Measurements from ENCODE around the gene TSGA10IP. TPM values are rescaled to one million over a fixed set of nuclear protein-coding genes. Genes with fewer than 3 reads are reported as not detected.

TSGA10IP gene
- not detected in 5 replicates for total RNA-seq (2022; extraction: Qiagen RNA extraction)

GRCh38 chr11:65945430-65945911 is at the start of gene TSGA10IP:
TSGA10IP (plus strand) TSS chr11:65945480; CDS start chr11:65945676, 196 bp downstream.

GRCh38 chr11:65900125-65900898 is 45.0 kb upstream of the TSGA10IP start, which contains the start of gene FOSL1:
FOSL1 (minus strand) TSS chr11:65900388; CDS start chr11:65900339, 49 bp downstream.

GRCh38 chr11:65918211-65919140 is 26.8 kb upstream of the TSGA10IP start, which contains the start of gene C11orf68:
C11orf68 (minus strand) TSS chr11:65919062; CDS start chr11:65919031, 31 bp downstream.

GRCh38 chr11:65919141-65919572 is 26.1 kb upstream of the TSGA10IP start, which contains the start of gene DRAP1:
DRAP1 (plus strand) TSS chr11:65919426; CDS start chr11:65919502, 76 bp downstream.

GRCh38 chr11:65961267-65962140 is 16.2 kb downstream of the TSGA10IP start, which contains the start of gene SART1:
SART1 (plus strand) TSS chr11:65961734; CDS start chr11:65961781, 47 bp downstream.

GRCh38 chr11:66001942-66002647 is 56.8 kb downstream of the TSGA10IP start, which contains the start of the genes BANF1 and EIF1AD:
BANF1 (plus strand) TSS chr11:66002503; CDS start chr11:66003251, 748 bp downstream.
EIF1AD (minus strand) TSS chr11:66002157; CDS start chr11:66000389, 1,768 bp downstream.

Other genes with a start within 250 kb of the TSGA10IP start
- gene KAT5, start 233.2 kb upstream of the TSGA10IP start, total RNA-seq (2022; extraction: Qiagen RNA extraction): 43.0 to 54.7 TPM (median 52.9 TPM) in 5 replicates
- 22.8 to 46.0 TPM (median 44.1 TPM) in 5 replicates for gene RNASEH2C, start 224.7 kb upstream of the TSGA10IP start, total RNA-seq (2022; extraction: Qiagen RNA extraction)
- gene AP5B1, start 164.5 kb upstream of the TSGA10IP start, total RNA-seq (2022; extraction: Qiagen RNA extraction): 7.5 to 12.1 TPM (median 10.0 TPM) in 5 replicates
- 0.05 to 0.12 TPM (median 0.08 TPM) in 5 replicates for gene OVOL1, start 158.4 kb upstream of the TSGA10IP start, total RNA-seq (2022; extraction: Qiagen RNA extraction)
- gene SNX32, start 111.5 kb upstream of the TSGA10IP start, total RNA-seq (2022; extraction: Qiagen RNA extraction): 0.03 to 0.08 TPM (median 0.04 TPM) in 3 of 5 replicates, not detected in the others
- gene CFL1, start 87.3 kb upstream of the TSGA10IP start, total RNA-seq (2022; extraction: Qiagen RNA extraction): 2,038 to 2,379 TPM (median 2,208 TPM) in 5 replicates
- 22.6 to 34.8 TPM (median 32.1 TPM) in 5 replicates for gene MUS81, start 85.0 kb upstream of the TSGA10IP start, total RNA-seq (2022; extraction: Qiagen RNA extraction)
- 0.21 to 1.0 TPM (median 0.78 TPM) in 5 replicates for gene EFEMP2, start 72.7 kb upstream of the TSGA10IP start, total RNA-seq (2022; extraction: Qiagen RNA extraction)
- gene CTSW, start 65.6 kb upstream of the TSGA10IP start, total RNA-seq (2022; extraction: Qiagen RNA extraction): 0.07 to 0.15 TPM in 2 of 5 replicates, not detected in the others
- 68.8 to 91.4 TPM (median 86.2 TPM) in 5 replicates for gene FIBP, start 57.0 kb upstream of the TSGA10IP start, total RNA-seq (2022; extraction: Qiagen RNA extraction)
- gene CCDC85B, start 54.8 kb upstream of the TSGA10IP start, total RNA-seq (2022; extraction: Qiagen RNA extraction): 20.6 to 40.4 TPM (median 35.5 TPM) in 5 replicates
- gene FOSL1, start 45.1 kb upstream of the TSGA10IP start, total RNA-seq (2022; extraction: Qiagen RNA extraction): 101 to 162 TPM (median 128 TPM) in 5 replicates
- 27.5 to 41.8 TPM (median 38.7 TPM) in 5 replicates for gene C11orf68, start 26.4 kb upstream of the TSGA10IP start, total RNA-seq (2022; extraction: Qiagen RNA extraction)
- 168 to 287 TPM (median 230 TPM) in 5 replicates for gene DRAP1, start 26.1 kb upstream of the TSGA10IP start, total RNA-seq (2022; extraction: Qiagen RNA extraction)
- 46.1 to 70.0 TPM (median 66.5 TPM) in 5 replicates for gene SART1, start 16.3 kb downstream of the TSGA10IP start, total RNA-seq (2022; extraction: Qiagen RNA extraction)
- 39.5 to 47.3 TPM (median 42.0 TPM) in 5 replicates for gene EIF1AD, start 56.7 kb downstream of the TSGA10IP start, total RNA-seq (2022; extraction: Qiagen RNA extraction)
- 383 to 500 TPM (median 463 TPM) in 5 replicates for gene BANF1, start 57.0 kb downstream of the TSGA10IP start, total RNA-seq (2022; extraction: Qiagen RNA extraction)
- not detected in 5 replicates for gene CST6, start 66.5 kb downstream of the TSGA10IP start, total RNA-seq (2022; extraction: Qiagen RNA extraction)
- gene CATSPER1, start 81.0 kb downstream of the TSGA10IP start, total RNA-seq (2022; extraction: Qiagen RNA extraction): 0.61 to 0.99 TPM (median 0.95 TPM) in 5 replicates
- not detected in 5 replicates for gene GAL3ST3, start 103.7 kb downstream of the TSGA10IP start, total RNA-seq (2022; extraction: Qiagen RNA extraction)
- gene SF3B2, start 106.9 kb downstream of the TSGA10IP start, total RNA-seq (2022; extraction: Qiagen RNA extraction): 175 to 193 TPM (median 190 TPM) in 5 replicates
- 61.9 to 105 TPM (median 92.3 TPM) in 5 replicates for gene PACS1, start 124.8 kb downstream of the TSGA10IP start, total RNA-seq (2022; extraction: Qiagen RNA extraction)